ENCODE data around the gene CDC42BPB.

- TF ChIP-seq CTCF (conservative IDR thresholded peaks at IDR 0.05 in 1 of 2, IDR thresholded peaks at IDR 0.05 in 1 of 2; ENCODE audit: extremely low read depth in 1 of 2, insufficient read depth in 1 of 2, low read depth in 1 of 2, low read length in 2 of 2) (peak in 1 of 2 donors; percentile 13), EZH2 (IDR thresholded peaks at IDR 0.05; ENCODE audit: borderline replicate concordance, low read length) (no peak)
These were observed 1.1 kb upstream of the CDC42BPB start for GRCh38 chr14:103058164-103059055.

All from mammary epithelial cell (primary cell).